AG04449 (cell line): ENCODE results near the gene ZFR.

Experiments
- CTCF ChIA-PET: fragments of 350-600 bp; formaldehyde crosslinking; extraction: SDS; loops from one replicate; lab custom pipeline; 2021; ENCODE audit warnings: antibody characterized with exemption; lab: Yijun Ruan, JAX
- POLR2A ChIA-PET: fragments of 400-600, 350-600 bp; formaldehyde crosslinking; extraction: SDS; loops from one replicate; lab custom pipeline; 2020; ENCODE audit warnings: antibody characterized with exemption, inconsistent platforms; lab: Yijun Ruan, JAX
- DNase-seq: peaks from one replicate; pipeline ENCODE4 v3.0.0-alpha.2; 2010; ENCODE audit warnings: low read depth, low spot score
- H3K4me3 ChIP-seq: 2 replicates; pipeline ENCODE4 v1.5.1; 2011; ENCODE audit warnings: low read depth, mild to moderate bottlenecking, control low read depth, low read length
- CTCF ChIP-seq: IDR thresholded peaks from one replicate; pipeline ENCODE4 v1.5.1; 2011; ENCODE audit warnings: mild to moderate bottlenecking, moderate library complexity, low read length, control low read depth, inconsistent platforms; ENCODE audit not compliant: insufficient read depth; ENCODE audit errors: missing control alignments

Gene ZFR

DNA sequence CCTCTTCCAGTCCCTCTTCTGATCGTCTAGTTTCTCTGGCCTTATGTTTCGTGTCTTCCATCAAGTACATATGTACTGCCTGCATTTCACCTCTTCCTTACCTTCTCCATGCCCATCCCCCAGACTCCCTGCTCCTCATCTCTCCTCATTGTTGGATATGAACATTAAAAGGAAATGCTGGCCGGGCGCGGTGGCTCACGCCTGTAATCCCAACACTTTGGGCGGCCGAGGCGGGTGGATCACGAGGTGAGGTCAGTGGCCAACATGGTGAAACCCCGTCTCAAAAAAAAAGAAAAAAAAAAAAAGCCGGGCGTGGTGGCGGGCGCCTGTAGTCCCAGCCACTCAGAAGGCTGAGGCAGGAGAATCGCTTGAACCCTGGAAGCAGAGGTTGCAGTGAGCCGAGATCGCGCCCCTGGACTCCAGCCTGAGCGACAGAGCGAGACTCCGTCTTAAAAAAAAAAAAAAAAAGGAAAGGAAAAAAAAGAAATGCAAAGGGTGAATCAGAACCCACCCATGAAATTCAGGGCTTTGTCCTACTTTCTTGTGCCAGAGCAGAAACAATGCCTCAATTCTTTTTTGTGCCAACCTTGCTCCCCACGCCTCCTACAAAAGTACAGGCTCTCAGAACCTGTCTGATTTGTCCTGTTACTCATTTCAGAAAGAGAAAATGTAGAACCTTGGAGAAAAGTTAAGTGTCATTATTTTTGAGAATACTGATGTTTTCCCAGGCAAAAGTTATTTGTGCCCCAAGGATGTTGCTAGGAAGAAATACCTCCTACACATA, 1.5 kb upstream of the ZFR start:
- H3K4me3 ChIP-seq, result no peak overlapping the region
- DNase-seq, result no peak
- ChIA-PET CTCF (interaction anchor here (1.3 kb wide), 1 partner anchor 144 kb away, joined by 7 read pairs; no protein-coding TSS in a partner anchor), POLR2A (no interaction called here)
- TF ChIP-seq CTCF, result no peak

GRCh38 chr5:32445287-32445758, 783 bp upstream of the ZFR start:
- peak overlapping the region; percentile 78 for H3K4me3 ChIP-seq
- TF ChIP-seq CTCF, result no peak
- ChIA-PET POLR2A (interaction anchor here (0.8 kb wide), 1 partner anchor 60 kb away, joined by 4 read pairs; no protein-coding TSS in a partner anchor), CTCF (interaction anchor here (0.6 to 1.3 kb wide), 3 partner anchors 10 to 145 kb away, joined by 3 to 7 read pairs (median 4); no protein-coding TSS in a partner anchor)
- no peak for DNase-seq

DNA sequence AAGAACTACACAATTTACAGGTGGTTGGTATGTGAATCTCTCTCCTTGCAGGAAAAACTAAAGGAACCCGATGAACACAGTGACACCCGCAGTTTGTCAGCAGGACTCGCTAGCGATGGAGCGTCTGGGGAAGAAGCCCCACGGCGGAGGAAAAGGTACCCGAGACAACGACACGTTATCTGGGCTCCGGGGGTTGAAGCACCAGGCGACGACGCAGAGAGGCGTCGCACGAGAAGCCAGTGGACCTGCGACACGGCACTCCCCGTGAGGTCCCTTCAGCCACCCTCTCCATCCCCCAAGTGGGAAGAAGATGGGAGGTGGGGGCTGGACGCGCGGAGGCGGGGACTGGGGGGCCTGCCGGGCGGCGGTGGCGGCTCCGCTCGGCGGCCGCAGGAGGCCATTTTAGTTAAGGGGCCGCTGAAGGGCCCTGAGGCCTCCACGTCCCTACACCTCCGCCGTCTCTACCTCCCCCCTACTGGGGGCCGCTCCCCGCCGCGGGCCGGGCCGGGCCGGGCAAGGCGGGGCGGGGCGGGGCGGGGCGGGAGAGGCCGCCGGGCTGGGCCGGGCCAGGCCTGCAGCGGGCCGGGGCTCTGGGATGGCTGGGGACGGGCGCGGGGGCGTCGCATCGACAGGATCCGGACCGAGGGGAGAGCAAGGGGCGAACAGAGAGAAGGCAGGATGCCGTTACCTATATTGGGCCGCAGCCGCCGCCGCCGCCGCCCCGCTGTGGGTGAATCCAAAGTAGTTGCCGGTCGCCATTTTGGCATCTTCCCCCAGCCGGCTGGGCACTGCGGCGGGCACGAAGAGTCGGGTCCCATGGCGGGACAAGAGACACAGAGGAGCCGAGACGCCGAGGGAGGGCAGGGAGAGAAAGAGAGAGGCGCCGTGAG, 754 bp downstream of the ZFR start:
- DNase-seq, result no peak
- no peak for TF ChIP-seq CTCF
- H3K4me3 ChIP-seq, result peak overlapping the region; percentile 78
- POLR2A ChIA-PET, result no interaction called here
- CTCF ChIA-PET, result interaction anchor here (1.1 to 1.2 kb wide), 2 partner anchors 10 to 146 kb away, joined by 3 to 5 read pairs; no protein-coding TSS in a partner anchor

- no peak for TF ChIP-seq CTCF
- DNase-seq, result no peak
- POLR2A ChIA-PET, result no interaction called here
- peak overlapping the region; percentile 78 for H3K4me3 ChIP-seq
- CTCF ChIA-PET, result interaction anchor here (1.1 kb wide), 1 partner anchor 147 kb away, joined by 5 read pairs; no protein-coding TSS in a partner anchor
Observed at GRCh38 chr5:32443145-32443540, 1.4 kb downstream of the ZFR start.

GRCh38 chr5:32439086-32439642, 5.4 kb downstream of the ZFR start:
- no peak for TF ChIP-seq CTCF
- no peak for DNase-seq
- CTCF ChIA-PET, result interaction anchor here (1.8 kb wide), 1 partner anchor 151 kb away, joined by 5 read pairs; no protein-coding TSS in a partner anchor
- H3K4me3 ChIP-seq, result no peak overlapping the region
- POLR2A ChIA-PET, result interaction anchor here (0.5 kb wide), 1 partner anchor 278 kb away, joined by 3 read pairs; no protein-coding TSS in a partner anchor
